NCI-H1436 (cell line): Measurements from ENCODE around the gene JMJD8.

Source experiments
- DNase-seq: peaks from one replicate; lab custom pipeline; 2025; lab: John Stamatoyannopoulos, UW

JMJD8 gene

GRCh38 chr16:661184-661821 lies 22.8 kb downstream of the JMJD8 start:
- DNase-seq: no peak

- DNase-seq: no peak
Observed at GRCh38 chr16:660459-661183, 23.5 kb downstream of the JMJD8 start.

GRCh38 chr16:660132-660458 lies 24.0 kb downstream of the JMJD8 start:
- no peak for DNase-seq

GRCh38 chr16:659618-660017 lies 24.5 kb downstream of the JMJD8 start:
- DNase-seq: no peak

GRCh38 chr16:658679-659571 lies 25.2 kb downstream of the JMJD8 start:
- DNase-seq: no peak

- DNase-seq: no peak
Observed at GRCh38 chr16:657487-657886, 26.6 kb downstream of the JMJD8 start.

GRCh38 chr16:654034-654433 lies 30.1 kb downstream of the JMJD8 start:
- no peak for DNase-seq

GRCh38 chr16:652454-653305 lies 31.5 kb downstream of the JMJD8 start:
- no peak for DNase-seq

GRCh38 chr16:651844-652243 lies 32.3 kb downstream of the JMJD8 start:
- DNase-seq: no peak

GRCh38 chr16:649631-650030 lies 34.5 kb downstream of the JMJD8 start:
- DNase-seq: no peak

- DNase-seq: peak; percentile 88
Observed at GRCh38 chr16:648781-649589, 35.1 kb downstream of the JMJD8 start, which contains the start of gene WDR90. TSS of gene WDR90 (plus strand) at chr16:649365. CDS start at chr16:649417, 52 bp downstream.

- DNase-seq: peak; percentile 25
Observed at GRCh38 chr16:648071-648780, 35.9 kb downstream of the JMJD8 start.

- DNase-seq: no peak
Observed at GRCh38 chr16:647173-647902, 36.8 kb downstream of the JMJD8 start.

GRCh38 chr16:646679-647172 lies 37.4 kb downstream of the JMJD8 start:
- no peak for DNase-seq

- no peak for DNase-seq
Observed at GRCh38 chr16:645852-646678, 38.1 kb downstream of the JMJD8 start.

- DNase-seq: no peak
Observed at GRCh38 chr16:644556-644955, 39.6 kb downstream of the JMJD8 start.

- no peak for DNase-seq
Observed at GRCh38 chr16:643050-643368, 41.1 kb downstream of the JMJD8 start.

- DNase-seq: no peak
Observed at GRCh38 chr16:642189-643049, 41.7 kb downstream of the JMJD8 start.
